Epithelial cell of esophagus (primary cell): ENCODE measurements around the gene NDUFS2.
A peak's percentile ranks its signal among the peaks of the same experiment; 100 is the strongest.

Experiments
- DNase-seq: peaks from one replicate; pipeline ENCODE4 v3.0.0; 2010; ENCODE audit warnings: low read depth
- H3K4me3 ChIP-seq: 2 replicates; pipeline ENCODE4 v1.5.1; 2011; ENCODE audit warnings: mild to moderate bottlenecking, low read length, control low read depth
- CTCF ChIP-seq: IDR thresholded peaks from 2 replicates; pipeline ENCODE4 v1.5.1; 2011; ENCODE audit warnings: low read depth, mild to moderate bottlenecking, low read length, control low read depth, inconsistent platforms; ENCODE audit not compliant: insufficient read depth; ENCODE audit errors: missing control alignments

Gene NDUFS2

GRCh38 chr1:161159913-161160243, 42.3 kb upstream of the NDUFS2 start:
- DNase-seq: no peak
- TF ChIP-seq CTCF: no peak
- H3K4me3 ChIP-seq: peak overlapping the region; percentile 84

- TF ChIP-seq CTCF: no peak
- no peak for DNase-seq
- no peak overlapping the region for H3K4me3 ChIP-seq
These were observed 41.5 kb upstream of the NDUFS2 start for GRCh38 chr1:161160671-161161145.

- no peak overlapping the region for H3K4me3 ChIP-seq
- no peak for TF ChIP-seq CTCF
- DNase-seq: no peak
These were observed 40.5 kb upstream of the NDUFS2 start for GRCh38 chr1:161161652-161162051.

GRCh38 chr1:161162052-161162451, 40.1 kb upstream of the NDUFS2 start:
- H3K4me3 ChIP-seq: no peak overlapping the region
- DNase-seq: no peak
- no peak for TF ChIP-seq CTCF

GRCh38 chr1:161162806-161163205, 39.4 kb upstream of the NDUFS2 start:
- no peak for TF ChIP-seq CTCF
- DNase-seq: no peak
- no peak overlapping the region for H3K4me3 ChIP-seq

- TF ChIP-seq CTCF: no peak
- DNase-seq: no peak
- H3K4me3 ChIP-seq: no peak overlapping the region
These were observed 38.4 kb upstream of the NDUFS2 start for GRCh38 chr1:161163793-161164192.

GRCh38 chr1:161164901-161165610, 37.1 kb upstream of the NDUFS2 start:
- peak overlapping the region; percentile 88 for H3K4me3 ChIP-seq
- no peak for DNase-seq
- no peak for TF ChIP-seq CTCF
